DND-41 (cell line): ENCODE results near the gene COA1.

Experiments used
- CTCF ChIP-seq: IDR thresholded peaks from 2 replicates; pipeline ENCODE4 v1.5.1; 2012; ENCODE audit warnings: borderline replicate concordance, low read length, moderate library complexity, mild to moderate bottlenecking; ENCODE audit not compliant: poor library complexity, severe bottlenecking; ENCODE audit errors: extremely low read depth
- EZH2 ChIP-seq: IDR thresholded peaks from 3 replicates; pipeline ENCODE4 v1.6.1; 2012; ENCODE audit warnings: borderline replicate concordance, low read depth, mild to moderate bottlenecking, moderate library complexity, low read length, inconsistent platforms; ENCODE audit not compliant: severe bottlenecking

GRCh38 chr7:43616977-43617376 lies 112.3 kb downstream of the COA1 start:
- no peak for TF ChIP-seq CTCF
- TF ChIP-seq EZH2 = no peak
